HG03575 (cell line): Measurements from ENCODE around the gene SPRY4.
"Not testable (repeated sequence)": the region's sequence is repeated elsewhere in the genome, so short reads cannot be mapped to it uniquely, and the experiment has no call there.

Experiments
- ATAC-seq: cut with Tn5 transposase; IDR thresholded peaks from one replicate; pipeline ENCODE4 v1.9.1; 2021; ENCODE audit not compliant: unreplicated experiment, insufficient number of reproducible peaks, low FRiP score; ENCODE audit errors: extremely low read depth

The SPRY4 gene

GRCh38 chr5:142280066-142281007 lies 44.5 kb downstream of the SPRY4 start:
- ATAC-seq: no peak

- ATAC-seq: no peak
Observed at GRCh38 chr5:142278627-142279026, 46.2 kb downstream of the SPRY4 start.

- ATAC-seq: no peak
Observed at GRCh38 chr5:142277796-142278195, 47.0 kb downstream of the SPRY4 start.

- no peak for ATAC-seq
Observed at GRCh38 chr5:142276517-142276916, 48.3 kb downstream of the SPRY4 start.

GRCh38 chr5:142275496-142275895 lies 49.3 kb downstream of the SPRY4 start:
- ATAC-seq: no peak

- ATAC-seq: not testable (repeated sequence)
Observed at GRCh38 chr5:142272596-142272995, 52.2 kb downstream of the SPRY4 start.

- not testable (repeated sequence) for ATAC-seq
Observed at GRCh38 chr5:142264084-142264483, 60.7 kb downstream of the SPRY4 start.

GRCh38 chr5:142263346-142263745 lies 61.5 kb downstream of the SPRY4 start:
- ATAC-seq: no peak

GRCh38 chr5:142262683-142263082 lies 62.1 kb downstream of the SPRY4 start:
- no peak for ATAC-seq
